Endothelial cell (in vitro differentiated cells): ENCODE data around the gene TMEM51. TPM values are rescaled to one million over a fixed set of nuclear protein-coding genes. Genes with fewer than 3 reads are reported as not detected.
A peak's percentile ranks its signal among the peaks of the same experiment; 100 is the strongest.

ENCODE experiments used
- DNase-seq: peaks from one replicate; pipeline ENCODE4 v3.0.0; 2021; ENCODE audit warnings: low spot score
- H3K27ac Mint-ChIP-seq: one replicate; pipeline ENCODE4 v1.8.0; 2021; ENCODE audit warnings: mixed read lengths, inconsistent platforms; ENCODE audit not compliant: unreplicated experiment
- H3K27me3 Mint-ChIP-seq: one replicate; pipeline ENCODE4 v1.8.0; 2021; ENCODE audit warnings: mild to moderate bottlenecking, moderate library complexity, mixed read lengths, inconsistent platforms; ENCODE audit not compliant: unreplicated experiment
- H3K36me3 Mint-ChIP-seq: one replicate; pipeline ENCODE4 v1.8.0; 2021; ENCODE audit warnings: mild to moderate bottlenecking, low read depth, mixed read lengths, inconsistent platforms; ENCODE audit not compliant: unreplicated experiment
- H3K4me1 Mint-ChIP-seq: one replicate; pipeline ENCODE4 v1.8.0; 2021; ENCODE audit warnings: mild to moderate bottlenecking, mixed read lengths, inconsistent platforms; ENCODE audit not compliant: unreplicated experiment
- H3K4me3 Mint-ChIP-seq: one replicate; pipeline ENCODE4 v1.8.0; 2021; ENCODE audit warnings: mild to moderate bottlenecking, mixed read lengths, inconsistent platforms; ENCODE audit not compliant: unreplicated experiment
- H3K9me3 Mint-ChIP-seq: one replicate; pipeline ENCODE4 v1.8.0; 2021; ENCODE audit warnings: mixed read lengths, inconsistent platforms; ENCODE audit not compliant: unreplicated experiment
- CTCF ChIP-seq: fragments of 200-600 bp; sonication (generic); IDR thresholded peaks from one replicate; pipeline ENCODE4 v1.5.0; 2021; ENCODE audit warnings: antibody characterized with exemption; ENCODE audit not compliant: unreplicated experiment
- total RNA-seq: library from RNA; stranded (reverse); fragmentation: NEBNext Ultra II Directional; extraction: Animal tissue kit (Norgen Biotek cat#: 25700); gene quantifications from one replicate; pipeline ENCODE4 v1.2.1, GENCODE V29; 2021; ENCODE audit not compliant: unreplicated experiment

TMEM51 gene
- total RNA-seq, 1 donor from 2014 or later = 23.5 TPM

- no peak overlapping the region for H3K4me3 Mint-ChIP-seq
- no peak for TF ChIP-seq CTCF
- no peak for DNase-seq
- peaks cover 3% of the 10 kb centered on the region for H3K36me3 Mint-ChIP-seq
- H3K4me1 Mint-ChIP-seq = peaks cover 50% of the 10 kb centered on the region
- H3K9me3 Mint-ChIP-seq = no peaks in the 10 kb centered on the region
- H3K27ac Mint-ChIP-seq = no peak overlapping the region
- peaks cover 14% of the 10 kb centered on the region for H3K27me3 Mint-ChIP-seq
Measured at GRCh38 chr1:15205586-15206346, 52.2 kb downstream of the TMEM51 start.

GRCh38 chr1:15206418-15207030 is 53.0 kb downstream of the TMEM51 start:
- no peak overlapping the region for H3K4me3 Mint-ChIP-seq
- H3K27me3 Mint-ChIP-seq = peaks cover 14% of the 10 kb centered on the region
- peaks cover 3% of the 10 kb centered on the region for H3K36me3 Mint-ChIP-seq
- TF ChIP-seq CTCF = no peak
- H3K27ac Mint-ChIP-seq = peak overlapping the region; percentile 49
- no peak for DNase-seq
- H3K9me3 Mint-ChIP-seq = no peaks in the 10 kb centered on the region
- H3K4me1 Mint-ChIP-seq = peaks cover 45% of the 10 kb centered on the region

DNA sequence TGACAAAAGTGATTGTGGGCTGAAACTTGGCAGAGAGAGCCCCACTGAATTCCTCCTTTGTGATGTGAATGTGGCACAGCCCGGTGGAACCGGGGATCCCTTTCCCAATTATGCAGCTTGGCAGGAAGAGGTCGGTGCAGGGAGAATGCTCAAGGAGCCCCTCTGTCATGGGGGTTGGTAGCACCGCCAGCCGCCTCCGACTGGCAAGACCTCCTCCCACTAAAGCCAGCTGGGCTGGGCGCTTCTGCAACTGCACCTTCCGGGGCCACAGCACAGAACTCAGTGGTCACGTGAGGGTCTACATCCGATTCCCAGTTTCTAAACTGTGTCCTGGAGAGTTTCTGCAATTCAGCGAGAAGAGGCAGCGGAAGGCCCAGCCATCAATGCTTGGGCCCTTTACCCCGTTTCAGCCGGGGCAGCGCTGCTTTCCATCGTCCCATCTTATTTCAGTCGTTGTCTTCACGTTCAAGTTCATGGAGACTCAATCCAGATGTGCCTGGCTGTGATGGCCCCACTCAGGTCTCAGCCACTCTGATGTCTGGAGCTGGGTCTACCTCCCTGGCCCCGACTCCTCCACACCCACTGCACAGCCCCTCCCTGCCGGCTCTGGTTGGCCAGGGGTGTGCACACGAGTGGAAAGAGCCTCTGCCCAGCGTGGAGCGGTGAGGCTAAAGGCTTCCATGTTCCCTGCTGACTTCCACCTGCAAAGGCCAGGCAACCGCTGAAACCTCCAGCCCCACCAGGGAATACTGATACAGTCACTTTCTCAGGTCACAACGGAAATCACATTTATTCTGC is 53.7 kb downstream of the TMEM51 start:
- no peak for DNase-seq
- H3K4me3 Mint-ChIP-seq = no peak overlapping the region
- peak overlapping the region; percentile 49 for H3K27ac Mint-ChIP-seq

DNA sequence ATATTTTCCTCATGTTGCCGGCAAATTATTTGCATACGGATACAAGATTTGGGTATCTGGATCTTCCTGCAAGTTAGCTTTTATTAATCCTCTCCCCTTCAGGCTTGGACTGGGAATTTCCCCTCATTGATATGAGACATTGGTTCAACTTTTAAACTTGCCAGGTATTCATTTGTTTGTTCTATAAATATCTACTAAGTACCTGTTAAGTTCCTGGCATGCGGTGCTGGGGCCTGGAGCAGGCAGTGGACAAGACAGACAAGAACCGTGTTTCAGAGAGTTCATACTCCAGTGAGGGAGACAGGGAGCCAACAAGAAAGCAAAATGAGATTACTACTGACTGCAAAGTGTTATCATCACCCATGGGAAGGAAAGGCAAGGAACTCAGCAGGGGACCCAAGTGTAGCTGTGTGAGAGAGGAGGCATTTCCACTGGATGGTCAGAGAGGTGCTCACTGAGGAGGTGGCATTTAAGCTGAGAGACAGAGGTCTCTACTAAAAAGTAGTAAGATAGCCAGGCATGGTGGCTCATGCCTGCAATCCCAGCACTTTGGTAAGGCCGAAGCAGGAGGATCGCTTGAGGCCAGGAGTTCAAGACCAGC is 54.4 kb downstream of the TMEM51 start:
- Mint-ChIP-seq H3K27me3 (peaks cover 14% of the 10 kb centered on the region), H3K27ac (no peak overlapping the region), H3K36me3 (peaks cover 4% of the 10 kb centered on the region), H3K4me1 (peaks cover 49% of the 10 kb centered on the region), H3K9me3 (no peaks in the 10 kb centered on the region), H3K4me3 (no peak overlapping the region)
- no peak for TF ChIP-seq CTCF
- no peak for DNase-seq

More for the DNA sequence above, 53.7 kb downstream of the TMEM51 start:
- Mint-ChIP-seq H3K36me3 (peaks cover 3% of the 10 kb centered on the region), H3K4me1 (peaks cover 45% of the 10 kb centered on the region), H3K27me3 (peaks cover 14% of the 10 kb centered on the region), H3K9me3 (no peaks in the 10 kb centered on the region)
- no peak for TF ChIP-seq CTCF
